CD4-positive, alpha-beta T cell treated with Interleukin-2 at 100 ng/mL for 4 hours (primary cell): ENCODE measurements around the gene DGAT2.
"Not testable (repeated sequence)": the region's sequence is repeated elsewhere in the genome, so short reads cannot be mapped to it uniquely, and the experiment has no call there.

Experiments used
- DNase-seq: peaks from one replicate; pipeline ENCODE4 v3.0.0-alpha.2; 2020; ENCODE audit warnings: low spot score

Gene DGAT2

GRCh38 chr11:75768112-75768908 is at the start of gene DGAT2:
Gene DGAT2, plus strand, starts transcription at chr11:75768778. Its CDS starts 214 bp downstream, at chr11:75768992.
- peak; percentile 62 for DNase-seq

- DNase-seq: no peak
These were observed 49.0 kb upstream of the DGAT2 start for GRCh38 chr11:75719340-75720239.

- DNase-seq: no peak
These were observed 47.9 kb upstream of the DGAT2 start for GRCh38 chr11:75720639-75721038.

- no peak for DNase-seq
These were observed 46.5 kb upstream of the DGAT2 start for GRCh38 chr11:75721852-75722668.

GRCh38 chr11:75722669-75723042 is 45.9 kb upstream of the DGAT2 start:
- DNase-seq: no peak

GRCh38 chr11:75725547-75726320 is 42.8 kb upstream of the DGAT2 start:
- DNase-seq: no peak

GRCh38 chr11:75728992-75729391 is 39.6 kb upstream of the DGAT2 start:
- no peak for DNase-seq

- DNase-seq: no peak
These were observed 37.5 kb upstream of the DGAT2 start for GRCh38 chr11:75731095-75731494.

GRCh38 chr11:75733071-75733430 is 35.5 kb upstream of the DGAT2 start:
- DNase-seq: no peak

- no peak for DNase-seq
These were observed 35.0 kb upstream of the DGAT2 start for GRCh38 chr11:75733431-75734107.

- no peak for DNase-seq
These were observed 33.9 kb upstream of the DGAT2 start for GRCh38 chr11:75734491-75735180.

- no peak for DNase-seq
These were observed 33.3 kb upstream of the DGAT2 start for GRCh38 chr11:75735181-75735845.

- DNase-seq: no peak
These were observed 31.3 kb upstream of the DGAT2 start for GRCh38 chr11:75737314-75737713.

GRCh38 chr11:75740681-75741080 is 27.9 kb upstream of the DGAT2 start:
- DNase-seq: no peak

GRCh38 chr11:75743159-75743558 is 25.4 kb upstream of the DGAT2 start:
- not testable (repeated sequence) for DNase-seq

GRCh38 chr11:75743711-75744563 is 24.6 kb upstream of the DGAT2 start:
- DNase-seq: no peak

- no peak for DNase-seq
These were observed 22.8 kb upstream of the DGAT2 start for GRCh38 chr11:75745807-75746206.

GRCh38 chr11:75748729-75749273 is 19.8 kb upstream of the DGAT2 start:
- not testable (repeated sequence) for DNase-seq
